SK-N-MC (cell line): ENCODE results near the gene MMP21.

Experiments
- DNase-seq: peaks from one replicate; pipeline ENCODE4 v3.0.0-alpha.2; 2011; ENCODE audit warnings: low read depth, low spot score
- H3K27ac ChIP-seq: fragments of 200-600 bp; sonication (generic); 2 replicates; pipeline ENCODE4 v1.5.1; 2016; ENCODE audit warnings: mixed run types
- H3K36me3 ChIP-seq: fragments of 200-600 bp; sonication (generic); 2 replicates; pipeline ENCODE4 v1.6.1; 2017; ENCODE audit warnings: antibody characterized with exemption, low read length, mixed read lengths; ENCODE audit not compliant: insufficient read depth
- H3K4me3 ChIP-seq: fragments of 200-600 bp; sonication (generic); 2 replicates; pipeline ENCODE4 v1.5.1; 2016
- H3K9ac ChIP-seq: fragments of 200-600 bp; sonication (generic); 2 replicates; pipeline ENCODE4 v1.8.0; 2017; ENCODE audit warnings: mixed run types, mixed read lengths; ENCODE audit not compliant: insufficient read length
- H3K9me3 ChIP-seq: fragments of 200-600 bp; sonication (generic); 2 replicates; pipeline ENCODE4 v1.6.1; 2017; ENCODE audit warnings: low read depth, mild to moderate bottlenecking, antibody characterized with exemption, low read length, moderate library complexity, mixed read lengths
- EZH2 ChIP-seq: fragments of 200-600 bp; sonication (generic); IDR thresholded peaks from one replicate; pipeline ENCODE4 v1.6.1; 2017; ENCODE audit warnings: antibody characterized with exemption
- FOXP2 ChIP-seq: optimal IDR thresholded peaks from 2 replicates; pipeline ENCODE3; 2011; ENCODE audit warnings: mild to moderate bottlenecking, moderate library complexity; ENCODE audit not compliant: insufficient read depth; ENCODE audit errors: extremely low read length, control extremely low read depth
- POLR2AphosphoS5 ChIP-seq: IDR thresholded peaks from 2 replicates; pipeline ENCODE4 v1.6.1; 2012; ENCODE audit warnings: mild to moderate bottlenecking, low read depth, low read length, borderline replicate concordance

Gene MMP21

GRCh38 chr10:125812128-125812750, 36.6 kb upstream of the MMP21 start:
- no peak for DNase-seq
- no peak overlapping the region for H3K4me3 ChIP-seq
- no peak overlapping the region for H3K9ac ChIP-seq
- no peaks in the 10 kb centered on the region for H3K9me3 ChIP-seq
- H3K36me3 ChIP-seq, result no peaks in the 10 kb centered on the region
- no peak overlapping the region for H3K27ac ChIP-seq
- TF ChIP-seq EZH2 (no peak), FOXP2 (no peak), POLR2AphosphoS5 (no peak)

GRCh38 chr10:125811251-125811650, 35.6 kb upstream of the MMP21 start:
- no peak for TF ChIP-seq FOXP2
- TF ChIP-seq POLR2AphosphoS5, result no peak
- TF ChIP-seq EZH2, result no peak
- no peak overlapping the region for H3K9ac ChIP-seq
- H3K27ac ChIP-seq, result no peak overlapping the region
- no peak for DNase-seq
- no peaks in the 10 kb centered on the region for H3K36me3 ChIP-seq
- H3K4me3 ChIP-seq, result no peak overlapping the region
- H3K9me3 ChIP-seq, result no peaks in the 10 kb centered on the region

- no peaks in the 10 kb centered on the region for H3K36me3 ChIP-seq
- H3K4me3 ChIP-seq, result no peak overlapping the region
- no peaks in the 10 kb centered on the region for H3K9me3 ChIP-seq
- no peak for DNase-seq
- no peak for TF ChIP-seq FOXP2
- no peak for TF ChIP-seq EZH2
- no peak for TF ChIP-seq POLR2AphosphoS5
- H3K9ac ChIP-seq, result no peak overlapping the region
- no peak overlapping the region for H3K27ac ChIP-seq
Measured at GRCh38 chr10:125808047-125808446, 32.4 kb upstream of the MMP21 start.

- H3K9ac ChIP-seq, result no peak overlapping the region
- no peaks in the 10 kb centered on the region for H3K9me3 ChIP-seq
- no peak for DNase-seq
- no peak overlapping the region for H3K27ac ChIP-seq
- TF ChIP-seq EZH2 (no peak), FOXP2 (no peak), POLR2AphosphoS5 (no peak)
- no peak overlapping the region for H3K4me3 ChIP-seq
- H3K36me3 ChIP-seq, result no peaks in the 10 kb centered on the region
Measured at GRCh38 chr10:125802739-125803138, 27.1 kb upstream of the MMP21 start.

GRCh38 chr10:125802131-125802530, 26.5 kb upstream of the MMP21 start:
- no peak overlapping the region for H3K9ac ChIP-seq
- H3K9me3 ChIP-seq, result no peaks in the 10 kb centered on the region
- DNase-seq, result no peak
- no peaks in the 10 kb centered on the region for H3K36me3 ChIP-seq
- no peak overlapping the region for H3K27ac ChIP-seq
- no peak overlapping the region for H3K4me3 ChIP-seq
- TF ChIP-seq FOXP2, result no peak
- no peak for TF ChIP-seq POLR2AphosphoS5
- TF ChIP-seq EZH2, result no peak

- TF ChIP-seq POLR2AphosphoS5, result no peak
- no peak for TF ChIP-seq EZH2
- no peak for TF ChIP-seq FOXP2
- Histone ChIP-seq H3K9me3 (no peaks in the 10 kb centered on the region), H3K27ac (no peak overlapping the region), H3K4me3 (no peak overlapping the region), H3K9ac (no peak overlapping the region), H3K36me3 (no peaks in the 10 kb centered on the region)
- no peak for DNase-seq
Measured at GRCh38 chr10:125801574-125801973, 26.0 kb upstream of the MMP21 start.

- Histone ChIP-seq H3K36me3 (no peaks in the 10 kb centered on the region), H3K9me3 (no peaks in the 10 kb centered on the region), H3K9ac (no peak overlapping the region), H3K4me3 (no peak overlapping the region), H3K27ac (no peak overlapping the region)
- DNase-seq, result no peak
- no peak for TF ChIP-seq EZH2
- TF ChIP-seq FOXP2, result no peak
- TF ChIP-seq POLR2AphosphoS5, result no peak
Measured at GRCh38 chr10:125799451-125800182, 24.0 kb upstream of the MMP21 start.

GRCh38 chr10:125797994-125798662, 22.5 kb upstream of the MMP21 start:
- Histone ChIP-seq H3K4me3 (no peak overlapping the region), H3K27ac (no peak overlapping the region), H3K36me3 (no peaks in the 10 kb centered on the region; the same call in 1 of the 2 replicates), H3K9ac (no peak overlapping the region), H3K9me3 (no peaks in the 10 kb centered on the region)
- no peak for DNase-seq
- no peak for TF ChIP-seq FOXP2
- TF ChIP-seq EZH2, result no peak
- no peak for TF ChIP-seq POLR2AphosphoS5

GRCh38 chr10:125797424-125797823, 21.8 kb upstream of the MMP21 start:
- Histone ChIP-seq H3K27ac (no peak overlapping the region), H3K9me3 (no peaks in the 10 kb centered on the region), H3K9ac (no peak overlapping the region), H3K4me3 (no peak overlapping the region), H3K36me3 (no peaks in the 10 kb centered on the region; the same call in 1 of the 2 replicates)
- TF ChIP-seq EZH2 (no peak), POLR2AphosphoS5 (no peak), FOXP2 (no peak)
- no peak for DNase-seq
